ENCODE results near the gene MC1R.

DNA sequence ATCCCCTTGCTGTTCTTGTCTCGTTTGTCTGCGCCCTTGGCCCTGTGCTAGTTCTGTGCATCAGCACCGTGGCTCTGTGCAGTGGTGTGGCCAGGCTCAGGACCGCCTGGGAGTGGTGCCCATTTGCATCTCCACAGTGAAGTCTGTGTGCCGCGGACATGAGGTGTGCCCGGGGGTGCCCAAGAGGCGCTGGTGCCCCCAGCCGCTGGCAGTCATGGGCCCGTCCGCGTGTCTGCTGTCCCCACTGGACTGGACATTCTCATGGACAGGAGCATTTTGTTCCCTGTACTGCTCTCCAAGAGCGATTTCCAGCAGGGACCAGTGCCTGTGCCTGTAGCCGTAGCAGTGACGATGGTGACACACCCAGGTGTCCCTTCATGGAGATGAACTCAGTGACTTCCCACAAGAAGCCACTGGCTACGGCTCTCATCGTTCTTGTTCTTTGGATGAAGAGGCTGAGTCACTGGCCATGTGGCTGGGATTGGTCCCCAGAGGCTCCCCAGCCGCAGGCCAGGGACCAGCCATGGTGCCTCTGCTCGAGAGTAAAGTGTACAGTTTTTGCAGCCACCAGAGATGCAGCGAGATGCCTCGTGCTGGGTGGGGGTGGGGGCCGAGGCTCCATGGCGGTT lies 13.0 kb upstream of the MC1R start:
- TF ChIP-seq, protein P1, sequence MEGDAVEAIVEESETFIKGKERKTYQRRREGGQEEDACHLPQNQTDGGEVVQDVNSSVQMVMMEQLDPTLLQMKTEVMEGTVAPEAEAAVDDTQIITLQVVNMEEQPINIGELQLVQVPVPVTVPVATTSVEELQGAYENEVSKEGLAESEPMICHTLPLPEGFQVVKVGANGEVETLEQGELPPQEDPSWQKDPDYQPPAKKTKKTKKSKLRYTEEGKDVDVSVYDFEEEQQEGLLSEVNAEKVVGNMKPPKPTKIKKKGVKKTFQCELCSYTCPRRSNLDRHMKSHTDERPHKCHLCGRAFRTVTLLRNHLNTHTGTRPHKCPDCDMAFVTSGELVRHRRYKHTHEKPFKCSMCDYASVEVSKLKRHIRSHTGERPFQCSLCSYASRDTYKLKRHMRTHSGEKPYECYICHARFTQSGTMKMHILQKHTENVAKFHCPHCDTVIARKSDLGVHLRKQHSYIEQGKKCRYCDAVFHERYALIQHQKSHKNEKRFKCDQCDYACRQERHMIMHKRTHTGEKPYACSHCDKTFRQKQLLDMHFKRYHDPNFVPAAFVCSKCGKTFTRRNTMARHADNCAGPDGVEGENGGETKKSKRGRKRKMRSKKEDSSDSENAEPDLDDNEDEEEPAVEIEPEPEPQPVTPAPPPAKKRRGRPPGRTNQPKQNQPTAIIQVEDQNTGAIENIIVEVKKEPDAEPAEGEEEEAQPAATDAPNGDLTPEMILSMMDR (IDR thresholded peaks at IDR 0.05), result no peak
- TF ChIP-seq POLR2AphosphoS5 (IDR thresholded peaks at IDR 0.05) (no peak), POLR2A (IDR thresholded peaks at IDR 0.05; ENCODE audit: low read depth) (no peak), EP300 (IDR thresholded peaks at IDR 0.05) (no peak)
